Medulla oblongata (tissue), 1 donor: ENCODE data around the gene BCAS3.

Experiments
- DNase-seq: peaks from one replicate; pipeline ENCODE4 v3.0.0-alpha.2; 2015; ENCODE audit errors: extremely low spot score

The BCAS3 gene

GRCh38 chr17:61409301-61410112 lies 731.9 kb downstream of the BCAS3 start:
- peak; percentile 52 for DNase-seq

DNA sequence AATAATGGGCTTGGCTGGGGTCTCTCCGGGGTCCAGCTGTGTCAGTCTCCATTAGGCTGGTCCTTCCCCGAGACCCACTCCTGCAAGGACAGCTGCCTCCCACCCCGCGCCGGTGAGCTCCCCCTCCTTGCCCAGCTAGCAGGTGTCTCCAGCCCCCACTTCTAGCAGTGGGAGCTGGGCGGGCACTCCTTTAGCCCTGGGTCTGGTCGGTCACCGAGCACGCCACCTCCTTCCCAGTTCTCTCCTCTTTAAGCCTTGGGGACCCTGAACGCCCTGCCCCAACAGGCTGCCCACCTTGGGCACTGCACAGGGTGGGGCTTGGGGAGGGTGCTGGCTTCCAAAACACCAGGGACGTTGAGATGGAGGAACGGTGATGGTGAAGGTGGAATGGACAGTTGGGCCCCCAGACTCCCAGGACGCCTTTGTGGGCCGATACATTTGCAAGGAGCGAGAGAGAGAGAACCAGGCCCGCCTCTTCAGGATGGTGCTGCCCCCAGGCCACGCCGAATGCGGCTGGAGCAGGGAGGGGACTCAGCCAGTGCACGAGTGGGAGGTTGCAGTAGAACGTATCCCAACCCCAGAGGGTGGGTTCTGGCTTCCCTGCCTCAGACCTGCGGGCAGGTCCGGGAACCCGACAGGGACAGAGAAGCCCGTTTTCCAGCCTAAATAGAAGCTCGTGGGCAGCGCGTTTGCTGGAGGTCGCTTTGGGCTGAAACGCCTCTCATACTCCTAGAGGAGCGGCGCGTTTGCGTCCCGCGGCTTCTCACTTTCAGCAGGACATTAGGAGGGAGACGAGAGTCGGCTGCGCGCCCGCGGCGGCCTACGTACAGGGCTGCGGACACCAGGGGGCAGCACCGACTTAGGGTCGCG lies 732.7 kb downstream of the BCAS3 start:
- peak; percentile 75 for DNase-seq

GRCh38 chr17:61411011-61411260 lies 733.3 kb downstream of the BCAS3 start:
- no peak for DNase-seq

- DNase-seq = peak; percentile 31
These were observed 733.9 kb downstream of the BCAS3 start for GRCh38 chr17:61411261-61412142.

- peak; percentile 89 for DNase-seq
These were observed 734.6 kb downstream of the BCAS3 start for GRCh38 chr17:61412143-61412859.

- no peak for DNase-seq
These were observed 735.4 kb downstream of the BCAS3 start for GRCh38 chr17:61412860-61413660.

GRCh38 chr17:61413661-61414126 lies 736.0 kb downstream of the BCAS3 start:
- no peak for DNase-seq

DNA sequence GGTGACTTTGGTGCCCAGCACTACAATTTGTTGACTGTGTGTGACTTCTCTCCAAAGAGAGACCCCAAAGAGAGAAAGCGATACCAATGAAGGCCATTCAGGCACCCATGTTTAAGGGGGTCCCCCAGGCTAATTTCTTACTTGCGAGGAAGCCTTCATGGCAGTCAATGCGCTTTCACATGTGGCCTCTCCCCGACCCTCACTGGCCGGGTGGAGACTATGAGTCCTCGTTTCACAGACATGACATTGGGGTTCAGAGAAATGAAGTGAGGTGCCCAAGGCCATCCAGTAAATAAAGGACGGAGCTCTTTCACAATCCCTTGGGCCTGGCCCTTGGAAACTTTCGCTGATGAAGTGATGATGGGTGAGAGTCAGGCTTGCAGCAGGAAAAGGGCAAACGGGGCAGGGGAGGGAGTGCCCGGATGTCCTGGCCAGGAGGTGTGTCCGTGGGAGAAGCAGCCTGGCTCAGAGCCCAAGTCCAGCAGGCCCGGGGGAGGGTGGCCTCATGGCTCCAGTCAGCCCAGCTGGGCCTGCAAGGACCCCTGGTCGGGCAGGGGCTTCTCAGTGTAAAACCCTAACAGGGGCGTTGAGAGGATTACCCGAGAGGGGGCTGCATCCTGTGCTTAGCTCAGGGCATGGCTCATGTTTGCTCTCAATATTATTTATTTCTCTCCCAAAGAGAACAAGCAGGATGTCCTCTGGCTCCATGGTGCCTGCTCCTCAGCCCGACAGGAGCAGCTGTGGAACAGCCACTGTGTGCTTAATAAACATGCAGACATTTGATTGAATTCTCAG lies 736.7 kb downstream of the BCAS3 start:
- no peak for DNase-seq

- no peak for DNase-seq
These were observed 737.2 kb downstream of the BCAS3 start for GRCh38 chr17:61414936-61415251.

DNA sequence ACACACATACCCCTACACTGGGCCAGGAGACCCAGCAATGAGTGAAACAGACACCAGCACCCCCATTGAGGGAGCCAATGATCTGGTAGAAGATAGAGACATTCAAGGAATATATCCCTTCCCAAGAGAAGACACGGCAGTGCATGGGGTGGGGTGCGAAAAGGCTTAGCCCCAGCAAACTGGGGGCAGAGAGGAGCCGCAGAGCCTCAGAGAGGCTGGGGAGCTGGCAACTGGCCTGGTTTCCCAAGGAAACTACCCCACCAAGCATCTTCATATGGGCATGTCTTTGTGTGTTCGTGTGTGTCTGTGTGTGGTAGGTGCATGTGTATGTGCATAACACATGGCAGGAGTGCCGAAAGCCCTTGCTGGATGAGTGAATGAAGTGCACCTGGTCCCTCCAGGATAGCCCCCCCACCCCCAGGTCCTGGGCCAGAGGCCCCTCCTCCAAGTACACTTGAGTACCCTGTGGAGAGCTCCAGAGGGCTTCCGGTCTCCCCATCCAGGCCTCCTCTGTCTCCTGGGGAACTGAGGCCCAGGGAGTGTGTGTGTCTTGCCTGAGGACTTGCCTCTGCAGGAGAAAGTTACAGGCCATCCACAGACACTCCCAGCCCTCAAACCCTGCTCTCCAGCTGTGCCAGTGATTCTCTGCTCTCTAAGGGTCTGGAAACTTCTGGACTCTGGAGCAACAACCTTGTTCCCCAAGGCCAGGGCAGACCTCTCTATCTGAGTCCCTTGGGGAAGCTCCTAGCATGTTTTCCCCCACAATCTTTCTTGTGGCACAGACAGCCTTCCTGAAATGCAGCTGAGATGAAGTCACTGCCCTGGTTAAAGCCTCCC lies 737.9 kb downstream of the BCAS3 start:
- no peak for DNase-seq

GRCh38 chr17:61416211-61416539 lies 738.5 kb downstream of the BCAS3 start:
- DNase-seq = no peak

GRCh38 chr17:61416540-61417363 lies 739.1 kb downstream of the BCAS3 start:
- peak; percentile 83 for DNase-seq

DNA sequence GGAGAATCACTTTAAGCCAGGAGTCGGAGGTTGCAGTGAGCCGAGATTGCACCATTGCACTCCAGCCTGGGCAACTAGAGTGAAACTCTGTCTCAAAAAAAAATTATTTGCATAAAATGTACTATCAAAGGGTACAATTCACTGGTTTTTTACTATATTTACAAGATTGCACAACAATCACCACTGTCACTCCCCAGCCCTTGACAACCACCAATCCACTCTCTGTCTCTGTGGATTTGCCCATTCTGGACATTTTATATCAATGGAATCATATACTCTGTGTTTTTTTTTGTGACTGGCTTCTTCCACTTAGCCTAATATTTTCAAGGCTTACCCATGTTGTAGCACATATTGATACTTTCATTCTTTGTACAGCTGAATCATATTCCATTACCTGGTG lies 740.8 kb downstream of the BCAS3 start:
- no peak for DNase-seq

DNA sequence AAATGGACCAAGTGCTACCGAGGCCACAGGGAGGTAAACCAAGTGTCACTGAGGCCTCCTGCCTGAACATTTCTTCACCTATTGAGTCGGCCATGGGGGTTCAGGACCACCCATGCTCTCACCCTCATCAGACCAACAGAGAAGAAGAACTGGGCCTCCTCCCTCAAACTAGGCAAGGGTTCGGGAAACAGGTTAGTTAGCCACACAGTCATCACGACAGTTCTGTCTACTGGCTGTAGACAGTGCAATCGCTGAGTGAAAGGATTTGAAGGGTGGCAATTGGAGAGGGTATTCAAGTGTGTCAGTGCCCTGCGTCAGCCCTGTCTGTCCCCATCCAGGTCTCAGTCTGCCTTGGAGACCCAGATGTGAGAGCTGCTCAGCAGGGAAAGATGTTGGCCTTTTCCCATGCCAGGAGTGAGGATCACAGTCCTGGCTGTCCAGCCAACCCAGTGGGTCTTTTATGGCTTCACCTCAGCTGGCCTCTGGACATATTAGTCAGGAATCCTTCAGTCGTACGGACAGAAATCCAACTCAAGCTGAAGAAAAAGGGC lies 741.9 kb downstream of the BCAS3 start:
- no peak for DNase-seq

DNA sequence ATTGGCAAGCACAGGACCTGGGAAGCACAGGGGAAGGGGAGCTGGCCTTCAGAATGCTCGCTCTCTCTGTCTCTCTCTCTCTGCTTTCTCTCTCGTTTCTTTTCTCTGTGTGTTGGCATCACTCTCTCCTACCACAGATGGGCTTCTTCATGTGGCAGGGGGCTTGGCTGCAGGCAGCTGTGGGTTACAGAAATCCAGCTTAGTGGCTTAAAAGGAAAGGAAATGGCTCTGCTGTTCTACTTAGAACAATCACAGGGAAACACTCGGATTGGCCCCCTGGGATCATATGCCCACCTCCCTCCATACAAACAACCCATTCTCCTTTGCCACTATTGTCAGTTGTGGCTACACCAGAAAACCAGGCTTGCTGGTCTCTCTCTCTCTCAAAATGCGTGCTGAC lies 742.4 kb downstream of the BCAS3 start:
- no peak for DNase-seq

- no peak for DNase-seq
These were observed 743.2 kb downstream of the BCAS3 start for GRCh38 chr17:61420745-61421398.

DNA sequence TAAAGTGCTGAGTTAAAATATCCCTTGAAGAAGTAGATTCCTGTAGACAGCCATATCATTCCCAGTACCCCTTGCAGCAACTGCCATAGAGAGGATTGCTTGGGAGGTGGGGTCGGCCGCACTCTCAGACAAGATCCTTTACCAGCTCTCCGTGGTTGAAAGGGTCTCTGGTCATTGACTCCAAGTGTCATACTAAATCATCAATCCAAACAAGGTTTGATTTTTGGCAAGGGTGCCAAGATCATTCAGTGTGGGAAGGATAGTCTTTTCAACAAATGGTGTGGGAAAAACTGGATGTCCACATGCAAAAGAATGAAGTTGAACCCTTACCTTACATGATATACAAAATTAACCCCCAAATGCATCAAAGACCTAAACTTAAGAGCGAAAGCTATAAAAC lies 743.8 kb downstream of the BCAS3 start:
- no peak for DNase-seq
